Pancreas (tissue), 10 donors: Measurements from ENCODE around the gene RYR1. TPM values are rescaled to one million over a fixed set of nuclear protein-coding genes. Genes with fewer than 3 reads are reported as not detected.

ENCODE experiments used
- ATAC-seq, 4 donors: fragments of 200-7000 bp; cut with Tn5 transposase; one replicate each; pipeline versions ENCODE4 v1.8.0 to v1.9.1; 2020; ENCODE audit warnings: mild to moderate bottlenecking in 4 of 4, moderate library complexity in 4 of 4
- DNase-seq, 6 donors: peaks; one replicate each; pipeline ENCODE4 v3.0.0-alpha.2; 2020
- FAIRE-seq: peaks from 2 replicates; lab custom pipeline; 2012; peaks lifted over from hg19 to GRCh38; lab: Jason Lieb, UNC
- H3K27ac ChIP-seq, 4 donors: fragments of 200-600 bp; sonication (generic); 1 replicate in 3 of 4; 2 replicates in 1 of 4; pipeline versions ENCODE4 v1.5.0 to v1.8.0; 2020
- H3K27me3 ChIP-seq, 4 donors: fragments of 200-600 bp; one replicate each; pipeline ENCODE4 v1.8.0; 2021
- H3K36me3 ChIP-seq, 3 donors: fragments of 200-600 bp; sonication (generic) in 1 of 3; one replicate each; pipeline versions ENCODE4 v1.5.0 to v1.8.0; 2020 to 2021
- H3K4me1 ChIP-seq, 3 donors: fragments of 200-600 bp; one replicate each; pipeline ENCODE4 v1.8.0; 2021
- H3K4me3 ChIP-seq, 4 donors: fragments of 200-600 bp; sonication (generic) in 2 of 4; one replicate each; pipeline versions ENCODE4 v1.5.0 to v1.8.0; 2020 to 2021
- H3K9me3 ChIP-seq, 4 donors: fragments of 200-600 bp; one replicate each; pipeline ENCODE4 v1.8.0; 2021
- WGBS, 2 donors: extraction: QIAGEN DNeasy Blood & Tissue Kit; methylation state at CpG; one replicate each; pipeline ENCODE4 v1.1.7; 2013; 5-methylcytosine and 5-hydroxymethylcytosine counted together
- intact Hi-C, 3 donors: fragments of 100-400 bp; cut with DNase I; formaldehyde crosslinking; loops; one replicate each; pipeline versions ENCODE4 v1.11.1 to v1.14.2; 2022
- polyA plus RNA-seq, 2 donors: library from polyadenylated mRNA; stranded (reverse); fragments of 200-250 nt; gene quantifications; one replicate each; pipeline ENCODE4 v1.2.3, GENCODE V29; 2013
- total RNA-seq, 6 donors: library from RNA; stranded (reverse); fragmentation: NEBNext Ultra II Directional in 4 of 6; extraction: Animal tissue kit (Norgen Biotek cat#: 25700) in 4 of 6; gene quantifications; one replicate each; pipeline versions ENCODE4 v1.2.1 to v1.2.4, GENCODE V29; 2021 to 2023
- TF ChIP-seq, protein P1 (sequence below), 4 donors: fragments of 200-600 bp; sonication (generic) in 3 of 4; IDR thresholded peaks; one replicate each; pipeline versions ENCODE4 v1.5.0 to v1.8.0; 2021; ENCODE audit warnings: antibody characterized with exemption in 4 of 4
- donor health status: healthy with polysubstance abuse.
- donor health status: DM: no; HTN: no; CAD: no; lungs with moderate emphysema.
- donor health status: DM: no; HTN: no; CAD: no.
- donor health status: control.
- donor health status: control.
- donor health status: Bipolar disorder and iron deficiency.
- donor health status: DM: yes; HTN: yes; CAD: no.
- donor health status: DM: no; HTN: no; CAD: no.
- donor health status: DM: no; HTN: no; CAD: no.
- donor health status: DM: yes; HTN: yes; CAD: no.

RYR1 gene
- total and polyA plus RNA-seq, 8 donors, result 0.19 to 1.4 (median 0.57) TPM

DNA sequence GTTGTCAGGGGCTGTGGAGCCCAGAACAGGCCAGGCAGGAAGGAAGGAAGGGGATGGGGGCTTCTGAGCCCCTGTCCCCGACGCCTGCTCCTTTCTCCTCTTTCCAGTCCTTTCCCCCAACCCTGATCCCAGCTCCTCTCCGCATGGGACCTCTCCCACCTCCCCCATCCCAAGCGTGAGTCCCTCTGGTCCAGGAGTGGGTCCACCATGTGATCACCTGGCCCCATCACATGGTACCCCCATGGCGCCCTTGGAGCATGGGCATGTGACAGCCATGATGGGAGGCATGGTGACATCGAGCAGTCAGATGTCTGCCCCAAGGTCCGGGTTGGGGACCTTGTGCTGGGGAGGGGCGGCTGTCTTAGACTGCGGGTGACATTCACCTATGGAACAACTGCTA lies 9.2 kb downstream of the RYR1 start:
- no peak for DNase-seq
- no peak overlapping the region for H3K27ac ChIP-seq
- no peak for ATAC-seq
- TF ChIP-seq, protein P1, sequence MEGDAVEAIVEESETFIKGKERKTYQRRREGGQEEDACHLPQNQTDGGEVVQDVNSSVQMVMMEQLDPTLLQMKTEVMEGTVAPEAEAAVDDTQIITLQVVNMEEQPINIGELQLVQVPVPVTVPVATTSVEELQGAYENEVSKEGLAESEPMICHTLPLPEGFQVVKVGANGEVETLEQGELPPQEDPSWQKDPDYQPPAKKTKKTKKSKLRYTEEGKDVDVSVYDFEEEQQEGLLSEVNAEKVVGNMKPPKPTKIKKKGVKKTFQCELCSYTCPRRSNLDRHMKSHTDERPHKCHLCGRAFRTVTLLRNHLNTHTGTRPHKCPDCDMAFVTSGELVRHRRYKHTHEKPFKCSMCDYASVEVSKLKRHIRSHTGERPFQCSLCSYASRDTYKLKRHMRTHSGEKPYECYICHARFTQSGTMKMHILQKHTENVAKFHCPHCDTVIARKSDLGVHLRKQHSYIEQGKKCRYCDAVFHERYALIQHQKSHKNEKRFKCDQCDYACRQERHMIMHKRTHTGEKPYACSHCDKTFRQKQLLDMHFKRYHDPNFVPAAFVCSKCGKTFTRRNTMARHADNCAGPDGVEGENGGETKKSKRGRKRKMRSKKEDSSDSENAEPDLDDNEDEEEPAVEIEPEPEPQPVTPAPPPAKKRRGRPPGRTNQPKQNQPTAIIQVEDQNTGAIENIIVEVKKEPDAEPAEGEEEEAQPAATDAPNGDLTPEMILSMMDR (IDR thresholded peaks at IDR 0.05), result no peak
- H3K4me1 ChIP-seq, result no peaks in the 10 kb centered on the region
- H3K27me3 ChIP-seq, result no peaks in the 10 kb centered on the region
- no peaks in the 10 kb centered on the region for H3K36me3 ChIP-seq
- H3K4me3 ChIP-seq, result no peak overlapping the region
- intact Hi-C loops, result no loop called here
- no peaks in the 10 kb centered on the region for H3K9me3 ChIP-seq
- 67 to 74% methylated on average over 9 of the region's 9 CpGs for WGBS, 2 donors
- FAIRE-seq, result no peak

DNA sequence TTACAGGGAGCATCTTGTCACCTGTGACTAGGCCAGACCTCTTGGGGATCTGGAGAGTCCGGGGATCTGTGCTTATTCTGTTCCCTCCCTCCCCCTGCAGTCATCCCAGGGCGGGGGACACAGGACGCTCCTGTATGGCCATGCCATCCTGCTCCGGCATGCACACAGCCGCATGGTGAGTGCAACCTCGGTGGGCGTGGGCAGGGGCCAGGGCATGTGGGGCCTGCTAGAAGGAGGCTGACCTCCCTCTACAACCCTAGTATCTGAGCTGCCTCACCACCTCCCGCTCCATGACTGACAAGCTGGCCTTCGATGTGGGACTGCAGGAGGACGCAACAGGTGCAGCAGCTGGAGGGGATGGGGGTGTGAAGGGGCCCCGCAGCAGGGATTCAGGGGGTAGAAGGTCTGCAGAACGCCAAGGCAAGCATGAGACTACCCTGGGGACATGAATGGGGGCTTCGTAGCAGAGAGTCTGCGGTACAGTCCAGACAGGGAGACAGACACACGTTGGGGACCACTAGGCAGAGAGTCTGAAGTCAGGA lies 10.0 kb downstream of the RYR1 start:
- H3K4me3 ChIP-seq, result no peak overlapping the region
- DNase-seq, result no peak
- no peak for FAIRE-seq
- H3K36me3 ChIP-seq, result no peaks in the 10 kb centered on the region
- TF ChIP-seq, protein P1 (IDR thresholded peaks at IDR 0.05), result no peak
- ATAC-seq, result no peak
- H3K9me3 ChIP-seq, result no peaks in the 10 kb centered on the region
- H3K4me1 ChIP-seq, result no peaks in the 10 kb centered on the region
- intact Hi-C loops, result no loop called here
- no peak overlapping the region for H3K27ac ChIP-seq
- no peaks in the 10 kb centered on the region for H3K27me3 ChIP-seq
- 62 to 69% methylated on average over 15 of the region's 15 CpGs for WGBS, 2 donors

DNA sequence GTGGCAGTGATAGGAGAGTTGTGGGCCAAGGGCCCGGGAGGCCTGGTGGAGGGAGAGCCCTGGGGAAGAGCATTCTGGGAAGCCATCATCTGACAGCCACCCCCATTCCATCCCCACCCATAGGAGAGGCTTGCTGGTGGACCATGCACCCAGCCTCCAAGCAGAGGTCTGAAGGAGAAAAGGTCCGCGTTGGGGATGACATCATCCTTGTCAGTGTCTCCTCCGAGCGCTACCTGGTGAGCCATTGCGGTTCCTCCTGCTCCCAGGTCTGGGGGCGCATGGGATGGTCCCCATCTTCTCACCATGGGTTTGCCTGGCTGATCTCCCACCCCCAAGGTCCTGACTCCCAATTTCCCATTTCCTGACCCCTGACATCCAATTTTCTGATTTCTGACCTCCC lies 10.5 kb downstream of the RYR1 start:
- no peak for ATAC-seq
- TF ChIP-seq, protein P1 (IDR thresholded peaks at IDR 0.05), result no peak
- intact Hi-C loops, result no loop called here

DNA sequence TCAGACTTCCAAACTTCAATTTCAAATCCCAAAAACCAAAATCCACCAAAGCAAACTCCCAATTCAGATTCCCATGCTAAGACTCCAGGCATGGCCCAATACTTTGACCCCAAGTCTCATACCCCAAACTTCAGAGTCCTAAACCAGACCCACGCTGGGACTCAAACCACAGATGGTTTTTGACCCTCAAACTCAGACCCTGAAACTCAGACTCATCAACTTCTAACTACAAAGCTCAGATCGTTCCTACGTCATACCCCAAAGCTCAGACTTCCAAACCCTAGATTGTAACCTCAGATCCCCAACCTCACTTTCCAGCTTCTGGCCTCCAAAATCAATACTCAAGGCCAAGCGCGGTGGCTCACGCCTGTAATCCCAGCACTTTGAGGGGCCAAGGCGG lies 11.9 kb downstream of the RYR1 start:
- no peaks in the 10 kb centered on the region for H3K27me3 ChIP-seq
- no peak overlapping the region for H3K4me3 ChIP-seq
- no peaks in the 10 kb centered on the region for H3K4me1 ChIP-seq
- no peaks in the 10 kb centered on the region for H3K36me3 ChIP-seq
- no peaks in the 10 kb centered on the region for H3K9me3 ChIP-seq
- intact Hi-C loops, result no loop called here
- FAIRE-seq (no peak), DNase-seq (no peak), ATAC-seq (no peak)
- H3K27ac ChIP-seq, result no peak overlapping the region
- TF ChIP-seq, protein P1 (IDR thresholded peaks at IDR 0.05), result no peak
- 80 to 91% methylated on average over 7 of the region's 7 CpGs for WGBS, 2 donors

More for the DNA sequence above, 10.5 kb downstream of the RYR1 start:
- WGBS, 2 donors, result 76 to 80% methylated on average over 7 of the region's 7 CpGs
- Histone ChIP-seq H3K27me3 (no peaks in the 10 kb centered on the region), H3K4me3 (no peak overlapping the region), H3K27ac (no peak overlapping the region), H3K4me1 (no peaks in the 10 kb centered on the region), H3K36me3 (no peaks in the 10 kb centered on the region), H3K9me3 (no peaks in the 10 kb centered on the region)
- DNase-seq (no peak), FAIRE-seq (no peak)

DNA sequence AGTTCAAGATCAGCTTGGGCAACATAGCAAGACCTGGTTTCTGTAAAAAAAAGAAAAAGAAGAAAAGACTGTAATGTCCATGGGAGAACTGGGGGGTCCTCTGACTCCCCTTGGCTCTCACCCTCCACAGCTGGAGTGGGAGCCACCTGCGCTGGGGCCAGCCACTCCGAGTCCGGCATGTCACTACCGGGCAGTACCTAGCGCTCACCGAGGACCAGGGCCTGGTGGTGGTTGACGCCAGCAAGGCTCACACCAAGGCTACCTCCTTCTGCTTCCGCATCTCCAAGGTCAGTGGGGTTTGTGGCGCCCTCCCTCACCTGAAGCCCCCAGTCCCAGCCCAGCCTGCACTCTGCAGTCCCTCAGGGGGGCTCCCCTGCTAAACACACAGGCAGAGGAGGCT lies 14.7 kb downstream of the RYR1 start:
- no peak for DNase-seq
- no peak overlapping the region for H3K27ac ChIP-seq
- no peak overlapping the region for H3K4me3 ChIP-seq
- TF ChIP-seq, protein P1 (IDR thresholded peaks at IDR 0.05), result no peak
- WGBS, 2 donors, result 87 to 89% methylated on average over 9 of the region's 9 CpGs
- ATAC-seq, result no peak
- H3K9me3 ChIP-seq, result no peaks in the 10 kb centered on the region
- intact Hi-C loops, result no loop called here
- H3K36me3 ChIP-seq, result no peaks in the 10 kb centered on the region
- H3K4me1 ChIP-seq, result no peaks in the 10 kb centered on the region
- no peak for FAIRE-seq
- H3K27me3 ChIP-seq, result no peaks in the 10 kb centered on the region
